ENCODE results near the gene BLOC1S1.

DNA sequence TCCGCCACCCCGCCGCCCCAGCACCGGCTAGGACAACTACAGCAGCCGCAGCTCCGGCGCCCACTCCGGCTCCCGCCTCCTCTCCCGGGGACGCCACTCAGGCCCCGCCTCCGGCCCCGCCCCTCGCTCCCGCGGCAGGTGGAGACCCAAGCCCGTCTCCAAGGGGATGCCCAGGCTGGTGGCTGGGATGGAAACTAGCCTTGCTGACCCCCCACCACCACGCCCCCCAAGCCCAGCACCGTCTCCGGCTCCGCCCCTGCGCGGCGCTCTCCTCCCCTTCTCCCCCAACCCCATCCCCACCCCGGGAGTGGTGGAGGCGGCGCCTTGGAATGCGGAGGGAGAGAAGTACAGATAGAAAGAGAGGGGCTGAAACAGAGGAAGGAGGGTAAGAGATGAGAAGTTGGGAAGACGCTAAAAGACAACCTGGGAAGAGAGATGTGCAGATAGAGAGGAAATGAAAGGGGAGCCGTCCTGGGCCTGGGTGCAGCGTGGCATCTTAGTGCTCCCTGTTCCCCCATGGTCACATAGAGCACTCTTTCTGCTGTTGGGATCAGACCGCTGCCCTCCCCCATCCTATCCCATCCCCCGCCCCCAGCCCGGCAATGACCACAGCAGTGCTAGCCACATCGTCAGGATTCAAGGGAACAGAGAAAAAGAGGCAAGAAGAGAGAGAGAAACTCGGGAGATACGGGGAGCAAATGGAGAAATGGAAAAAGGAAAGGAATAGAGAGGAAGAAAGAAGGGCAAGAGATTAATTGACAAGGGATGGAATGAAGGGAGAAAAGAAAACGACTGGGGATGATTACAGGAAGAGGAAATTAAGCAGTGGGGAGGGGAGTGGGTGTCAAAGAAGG lies 7.8 kb upstream of the BLOC1S1 start, which contains the start of gene ITGA7:
- TF ChIP-seq, protein P1, sequence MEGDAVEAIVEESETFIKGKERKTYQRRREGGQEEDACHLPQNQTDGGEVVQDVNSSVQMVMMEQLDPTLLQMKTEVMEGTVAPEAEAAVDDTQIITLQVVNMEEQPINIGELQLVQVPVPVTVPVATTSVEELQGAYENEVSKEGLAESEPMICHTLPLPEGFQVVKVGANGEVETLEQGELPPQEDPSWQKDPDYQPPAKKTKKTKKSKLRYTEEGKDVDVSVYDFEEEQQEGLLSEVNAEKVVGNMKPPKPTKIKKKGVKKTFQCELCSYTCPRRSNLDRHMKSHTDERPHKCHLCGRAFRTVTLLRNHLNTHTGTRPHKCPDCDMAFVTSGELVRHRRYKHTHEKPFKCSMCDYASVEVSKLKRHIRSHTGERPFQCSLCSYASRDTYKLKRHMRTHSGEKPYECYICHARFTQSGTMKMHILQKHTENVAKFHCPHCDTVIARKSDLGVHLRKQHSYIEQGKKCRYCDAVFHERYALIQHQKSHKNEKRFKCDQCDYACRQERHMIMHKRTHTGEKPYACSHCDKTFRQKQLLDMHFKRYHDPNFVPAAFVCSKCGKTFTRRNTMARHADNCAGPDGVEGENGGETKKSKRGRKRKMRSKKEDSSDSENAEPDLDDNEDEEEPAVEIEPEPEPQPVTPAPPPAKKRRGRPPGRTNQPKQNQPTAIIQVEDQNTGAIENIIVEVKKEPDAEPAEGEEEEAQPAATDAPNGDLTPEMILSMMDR (conservative IDR thresholded peaks at IDR 0.05; ENCODE audit: low read length), result no peak
- no peak for TF ChIP-seq EZH2phosphoT487 (IDR thresholded peaks at IDR 0.05; ENCODE audit: borderline replicate concordance, low read depth, low read length)

Data from OCI-LY7 (cell line).